ENCODE measurements around the gene NUP62. TPM values are rescaled to one million over a fixed set of nuclear protein-coding genes. Genes with fewer than 3 reads are reported as not detected.

The NUP62 gene
- polyA plus RNA-seq, 1 of the 3 experiments (the other 2 are of a cell fraction): 16.2 TPM

DNA sequence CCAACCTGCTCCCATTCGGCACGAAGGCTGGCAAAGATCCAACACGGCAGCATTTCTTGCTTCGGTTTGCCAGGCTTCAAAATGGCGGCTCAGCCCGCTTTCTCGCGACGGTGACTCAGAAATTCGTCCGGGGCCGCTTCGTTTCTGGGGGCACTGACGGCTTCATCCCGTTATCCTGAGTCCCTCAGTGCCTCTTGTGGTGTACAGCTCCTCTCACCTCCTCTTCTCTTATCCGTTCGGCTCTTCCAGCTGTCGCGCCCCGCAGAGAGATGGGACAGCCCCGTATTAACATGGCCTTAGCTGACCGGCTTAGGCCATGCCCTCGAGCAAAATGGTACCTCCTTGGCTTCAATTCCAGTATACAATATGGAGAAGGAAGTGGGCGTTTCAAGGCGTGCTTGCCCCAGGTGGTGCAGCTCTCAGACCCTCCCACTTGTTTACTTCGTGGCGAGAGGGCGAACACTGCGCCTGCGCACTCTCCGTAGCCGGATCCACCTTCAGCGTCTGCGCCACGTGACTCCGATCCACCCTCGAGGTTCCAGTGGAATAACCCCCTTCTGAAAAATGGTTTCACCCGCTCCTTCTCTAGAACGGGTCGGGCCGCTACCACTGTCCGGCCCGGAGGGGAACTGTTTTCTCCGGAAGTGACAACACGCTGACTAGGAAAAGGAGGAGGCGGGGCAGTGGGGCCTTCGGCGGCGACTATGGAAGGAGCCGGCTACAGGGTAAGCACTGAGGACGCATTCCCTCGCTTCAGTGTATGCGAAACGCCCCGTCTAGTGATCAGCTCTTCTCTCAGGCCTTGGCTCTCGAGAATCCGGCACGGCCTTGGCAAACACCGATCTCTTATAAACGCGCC lies 52.1 kb downstream of the NUP62 start, which contains the start of the genes AKT1S1 and TBC1D17 (continued):
- TF ChIP-seq MXI1 (IDR thresholded peaks at IDR 0.05; ENCODE audit: low read depth, low read length) (peak; percentile 87; the same call in 1 of the 2 replicates), RFX5 (IDR thresholded peaks at IDR 0.05; ENCODE audit: low read length) (no peak), MEF2A (IDR thresholded peaks at IDR 0.05; ENCODE audit: borderline replicate concordance, low read depth) (no peak), ELF1 (IDR thresholded peaks at IDR 0.05) (peak; percentile 64; the same call in 1 of the 2 replicates), GATA2 (CRISPR knock-in tag; IDR thresholded peaks at IDR 0.05) (no peak), JUND (IDR thresholded peaks at IDR 0.05) (peak; percentile 59; the same call in 1 of the 2 replicates), REST (IDR thresholded peaks at IDR 0.05; ENCODE audit: low read depth, low read length) (0 out of 2 replicates have a peak, but pooled peaks have one; percentile 12), FOXJ3 (CRISPR knock-in tag; IDR thresholded peaks at IDR 0.05) (peak; percentile 44), CHD2 (IDR thresholded peaks at IDR 0.05; ENCODE audit: low read length, partially characterized antibody) (peak; percentile 97), SIN3A (IDR thresholded peaks at IDR 0.05; ENCODE audit: borderline replicate concordance, low read depth, low read length) (peak; percentile 19; the same call in 1 of the 2 replicates)
- TF ChIP-seq, protein P1, sequence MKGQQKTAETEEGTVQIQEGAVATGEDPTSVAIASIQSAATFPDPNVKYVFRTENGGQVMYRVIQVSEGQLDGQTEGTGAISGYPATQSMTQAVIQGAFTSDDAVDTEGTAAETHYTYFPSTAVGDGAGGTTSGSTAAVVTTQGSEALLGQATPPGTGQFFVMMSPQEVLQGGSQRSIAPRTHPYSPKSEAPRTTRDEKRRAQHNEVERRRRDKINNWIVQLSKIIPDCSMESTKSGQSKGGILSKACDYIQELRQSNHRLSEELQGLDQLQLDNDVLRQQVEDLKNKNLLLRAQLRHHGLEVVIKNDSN (IDR thresholded peaks at IDR 0.05; ENCODE audit: borderline replicate concordance, low read depth): peak; percentile 98
- TF ChIP-seq, protein P2, sequence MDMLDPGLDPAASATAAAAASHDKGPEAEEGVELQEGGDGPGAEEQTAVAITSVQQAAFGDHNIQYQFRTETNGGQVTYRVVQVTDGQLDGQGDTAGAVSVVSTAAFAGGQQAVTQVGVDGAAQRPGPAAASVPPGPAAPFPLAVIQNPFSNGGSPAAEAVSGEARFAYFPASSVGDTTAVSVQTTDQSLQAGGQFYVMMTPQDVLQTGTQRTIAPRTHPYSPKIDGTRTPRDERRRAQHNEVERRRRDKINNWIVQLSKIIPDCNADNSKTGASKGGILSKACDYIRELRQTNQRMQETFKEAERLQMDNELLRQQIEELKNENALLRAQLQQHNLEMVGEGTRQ (IDR thresholded peaks at IDR 0.05; ENCODE audit: borderline replicate concordance, low read depth, low read length): peak; percentile 91

DNA sequence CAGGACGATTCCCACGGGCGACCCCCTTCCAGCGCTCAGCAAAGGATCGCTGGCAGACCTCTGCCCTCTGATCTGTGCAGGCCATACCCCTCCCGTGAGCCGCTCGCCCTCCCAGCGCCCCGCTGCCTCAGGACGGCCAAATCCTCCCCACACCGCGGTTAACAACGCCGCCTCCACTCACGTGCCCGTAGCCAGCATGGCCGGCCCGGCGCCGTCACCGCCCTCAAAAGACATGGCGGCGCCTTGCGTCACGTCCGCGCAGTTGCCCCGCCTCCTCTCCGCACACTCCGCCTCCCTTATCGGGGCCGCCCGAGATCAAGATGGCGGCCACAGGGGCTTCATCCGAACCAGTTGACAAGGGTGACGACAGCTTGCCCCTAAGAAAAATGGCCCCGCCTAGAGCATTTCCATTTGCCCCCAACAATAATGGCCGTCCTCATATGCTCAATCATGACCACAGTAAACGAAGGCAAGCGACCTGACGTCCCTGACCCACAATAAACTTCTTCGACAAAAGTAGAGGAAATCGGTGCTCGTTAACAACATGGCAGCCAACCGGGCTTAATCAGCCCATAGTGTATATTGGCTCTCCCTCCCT lies 52.8 kb downstream of the NUP62 start:
- DNase-seq: peak; percentile 85
- Histone ChIP-seq H3K9me2 (no peaks in the 10 kb centered on the region), H3K9ac (peak overlapping the region; percentile 97), H3K4me1 (ENCODE audit: control insufficient read depth in 1 of 2, insufficient read depth in 2 of 2, low read depth in 1 of 2, low read length in 1 of 2) (peaks cover 7 to 25% of the 10 kb centered on the region in 2 experiments; a peak in 3 of 4 replicates), H3K4me2 (peak overlapping the region; percentile 95), H3K27me3 (ENCODE audit: insufficient read depth) (no peaks in the 10 kb centered on the region), H3K4me3 (ENCODE audit: low read depth in 2 of 2, low read length in 1 of 2) (peak overlapping the region; percentile 74 to 99), H3F3A (replicated peaks; ENCODE audit: insufficient read depth) (no peaks in the 10 kb centered on the region), H3K27ac (ENCODE audit: low read depth in 2 of 2, low read length in 1 of 2) (peak overlapping the region; percentile 96 to 99), H4K20me1 (ENCODE audit: insufficient read depth) (no peaks in the 10 kb centered on the region), H3K79me2 (ENCODE audit: insufficient read depth) (peaks cover 50% of the 10 kb centered on the region), H3K36me3 (replicated peaks in 1 of 2; ENCODE audit: control insufficient read depth in 1 of 2, insufficient read depth in 2 of 2, low read length in 1 of 2) (peaks cover 21 to 41% of the 10 kb centered on the region in 2 experiments), H3K9me3 (no peaks in the 10 kb centered on the region), H2AFZ (ENCODE audit: low read depth) (peak overlapping the region; percentile 83; the same call in 1 of the 2 replicates)
- CTCF ChIA-PET: interaction anchor here (0.6 to 1.1 kb wide), 4 partner anchors 13 to 414 kb away, joined by 3 to 6 read pairs (median 4); no protein-coding TSS in a partner anchor
- POLR2A ChIA-PET: interaction anchor here (0.6 to 3.5 kb wide), 9 partner anchors 8 to 269 kb away, joined by 3 to 22 read pairs (median 8); partner anchors contain the start of genes FUZ, NUP62, PNKP and PTOV1
- WGBS (ENCODE audit: low lambda C conversion rate): 1% methylated on average over 38 of the region's 46 CpGs
- peak; percentile 44; the same call in 1 of the 2 replicates for TF ChIP-seq RFX5 (IDR thresholded peaks at IDR 0.05; ENCODE audit: low read length)
- peak; percentile 56 for TF ChIP-seq PBX3 (IDR thresholded peaks at IDR 0.05)
- 0 out of 2 replicates have a peak, but pooled peaks have one; percentile 11 for TF ChIP-seq TCF12 (IDR thresholded peaks at IDR 0.05)
- TF ChIP-seq TAF1 (IDR thresholded peaks at IDR 0.05; ENCODE audit: borderline replicate concordance, low read depth, low read length): peak; percentile 68
- no peak for TF ChIP-seq EP300 (IDR thresholded peaks at IDR 0.05; ENCODE audit: borderline replicate concordance in 1 of 2, low read depth in 1 of 2, low read length in 1 of 2)
- peak; percentile 98 for TF ChIP-seq YY1 (IDR thresholded peaks at IDR 0.05; ENCODE audit: low read depth)
- peak; percentile 54; the same call in 1 of the 2 replicates for TF ChIP-seq MXI1 (IDR thresholded peaks at IDR 0.05; ENCODE audit: low read depth, low read length)
- TF ChIP-seq GABPA (IDR thresholded peaks at IDR 0.05; ENCODE audit: low read depth): peak; percentile 71
- no peak for TF ChIP-seq NRF1 (IDR thresholded peaks at IDR 0.05; ENCODE audit: low read depth, low read length)
- TF ChIP-seq MAX (IDR thresholded peaks at IDR 0.05; ENCODE audit: low read depth): peak; percentile 77
- TF ChIP-seq IRF3 (IDR thresholded peaks at IDR 0.05; ENCODE audit: low read depth, low read length): no peak

All from SK-N-SH (cell line).